ENCODE data around the gene AP1B1. TPM values are rescaled to one million over a fixed set of nuclear protein-coding genes. Genes with fewer than 3 reads are reported as not detected.

The AP1B1 gene
- total RNA-seq, 1 donor from 2014 or later: 70.3 TPM

DNA sequence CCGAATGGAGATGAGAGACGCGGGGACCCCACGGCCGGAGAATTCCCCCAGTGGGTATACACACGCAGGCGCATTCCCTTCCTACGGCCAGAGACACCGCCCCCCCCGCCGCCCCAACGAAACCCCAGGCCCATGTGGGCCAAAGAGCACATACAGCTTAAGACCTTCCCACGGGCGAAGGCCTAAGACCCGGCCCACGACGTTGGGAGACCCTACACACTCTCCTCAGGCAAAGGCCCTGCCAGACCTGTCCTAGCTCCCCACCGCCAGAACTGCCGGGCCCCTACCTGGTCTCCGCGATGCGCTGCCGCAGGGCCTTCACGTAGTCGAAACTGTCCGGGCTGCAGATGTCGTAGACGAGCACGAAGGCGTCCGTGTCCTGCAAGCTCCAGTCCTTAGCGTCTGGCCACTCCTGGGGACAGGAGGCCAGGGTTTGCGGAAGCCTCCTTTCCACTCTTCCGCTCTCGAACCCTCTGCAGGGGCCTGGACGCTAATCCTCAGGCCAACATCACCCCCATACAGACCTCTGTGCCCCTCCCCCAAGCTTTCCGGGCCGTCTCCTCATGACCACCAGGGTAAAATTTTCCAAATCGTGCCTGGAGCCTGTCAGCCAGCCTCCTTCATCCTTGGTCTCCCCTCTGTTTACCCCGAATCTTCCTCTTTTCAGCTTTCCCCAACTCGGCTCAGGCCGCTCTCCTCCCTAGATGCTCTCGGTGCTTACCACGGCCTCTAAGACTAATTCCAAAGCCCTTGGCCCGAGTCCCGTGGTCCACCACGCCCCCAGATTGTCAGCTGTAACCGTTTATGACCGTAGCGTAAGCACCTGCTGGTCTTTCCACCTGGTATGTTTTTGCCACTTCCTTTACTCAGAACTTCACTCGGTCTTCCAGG lies 74.5 kb downstream of the AP1B1 start:
- no peak overlapping the region for H3K27ac ChIP-seq
- no peaks in the 10 kb centered on the region for H3K9me3 ChIP-seq
- TF ChIP-seq, protein P1, sequence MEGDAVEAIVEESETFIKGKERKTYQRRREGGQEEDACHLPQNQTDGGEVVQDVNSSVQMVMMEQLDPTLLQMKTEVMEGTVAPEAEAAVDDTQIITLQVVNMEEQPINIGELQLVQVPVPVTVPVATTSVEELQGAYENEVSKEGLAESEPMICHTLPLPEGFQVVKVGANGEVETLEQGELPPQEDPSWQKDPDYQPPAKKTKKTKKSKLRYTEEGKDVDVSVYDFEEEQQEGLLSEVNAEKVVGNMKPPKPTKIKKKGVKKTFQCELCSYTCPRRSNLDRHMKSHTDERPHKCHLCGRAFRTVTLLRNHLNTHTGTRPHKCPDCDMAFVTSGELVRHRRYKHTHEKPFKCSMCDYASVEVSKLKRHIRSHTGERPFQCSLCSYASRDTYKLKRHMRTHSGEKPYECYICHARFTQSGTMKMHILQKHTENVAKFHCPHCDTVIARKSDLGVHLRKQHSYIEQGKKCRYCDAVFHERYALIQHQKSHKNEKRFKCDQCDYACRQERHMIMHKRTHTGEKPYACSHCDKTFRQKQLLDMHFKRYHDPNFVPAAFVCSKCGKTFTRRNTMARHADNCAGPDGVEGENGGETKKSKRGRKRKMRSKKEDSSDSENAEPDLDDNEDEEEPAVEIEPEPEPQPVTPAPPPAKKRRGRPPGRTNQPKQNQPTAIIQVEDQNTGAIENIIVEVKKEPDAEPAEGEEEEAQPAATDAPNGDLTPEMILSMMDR (IDR thresholded peaks at IDR 0.05): no peak
- no peak overlapping the region for H3K4me3 ChIP-seq
- intact Hi-C loops (cut with DNase I): no loop called here
- peaks cover 67% of the 10 kb centered on the region for H3K4me1 ChIP-seq
- no peak for ATAC-seq
- peaks cover 6% of the 10 kb centered on the region for H3K36me3 ChIP-seq
- peak; percentile 46 for DNase-seq
- H3K27me3 ChIP-seq (ENCODE audit: low read depth): peaks cover 38% of the 10 kb centered on the region

DNA sequence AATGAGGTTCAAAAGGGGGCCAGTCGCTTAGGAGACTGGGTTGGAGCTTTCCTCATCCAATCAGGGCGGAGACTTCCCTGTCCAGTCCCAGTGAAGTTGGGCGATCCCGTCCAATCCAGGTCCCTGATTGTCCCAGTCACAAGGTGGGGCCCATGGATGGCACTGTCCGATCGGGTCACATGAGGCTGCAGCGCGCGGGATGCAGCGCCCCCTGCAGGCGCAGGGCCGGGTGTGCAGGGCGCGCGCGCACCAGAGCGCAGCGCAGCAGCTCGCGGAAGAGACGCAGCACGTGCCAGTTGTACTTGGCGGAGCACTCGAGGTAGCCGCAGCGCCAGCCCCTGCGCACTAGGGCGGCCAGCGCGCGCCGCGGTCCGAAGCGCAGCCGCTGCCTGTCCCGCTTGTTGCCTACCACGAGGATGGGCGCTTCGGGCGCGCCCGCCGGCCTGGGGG lies 75.2 kb downstream of the AP1B1 start:
- no peaks in the 10 kb centered on the region for H3K9me3 ChIP-seq
- H3K27ac ChIP-seq: no peak overlapping the region
- peaks cover 6% of the 10 kb centered on the region for H3K36me3 ChIP-seq
- H3K27me3 ChIP-seq (ENCODE audit: low read depth): peaks cover 38% of the 10 kb centered on the region
- peaks cover 74% of the 10 kb centered on the region for H3K4me1 ChIP-seq
- DNase-seq: peak; percentile 60
- TF ChIP-seq, protein P1 (IDR thresholded peaks at IDR 0.05): peak; percentile 65
- H3K4me3 ChIP-seq: no peak overlapping the region
- intact Hi-C loops (cut with DNase I): no loop called here
- peak; percentile 2 to 55 for ATAC-seq

DNA sequence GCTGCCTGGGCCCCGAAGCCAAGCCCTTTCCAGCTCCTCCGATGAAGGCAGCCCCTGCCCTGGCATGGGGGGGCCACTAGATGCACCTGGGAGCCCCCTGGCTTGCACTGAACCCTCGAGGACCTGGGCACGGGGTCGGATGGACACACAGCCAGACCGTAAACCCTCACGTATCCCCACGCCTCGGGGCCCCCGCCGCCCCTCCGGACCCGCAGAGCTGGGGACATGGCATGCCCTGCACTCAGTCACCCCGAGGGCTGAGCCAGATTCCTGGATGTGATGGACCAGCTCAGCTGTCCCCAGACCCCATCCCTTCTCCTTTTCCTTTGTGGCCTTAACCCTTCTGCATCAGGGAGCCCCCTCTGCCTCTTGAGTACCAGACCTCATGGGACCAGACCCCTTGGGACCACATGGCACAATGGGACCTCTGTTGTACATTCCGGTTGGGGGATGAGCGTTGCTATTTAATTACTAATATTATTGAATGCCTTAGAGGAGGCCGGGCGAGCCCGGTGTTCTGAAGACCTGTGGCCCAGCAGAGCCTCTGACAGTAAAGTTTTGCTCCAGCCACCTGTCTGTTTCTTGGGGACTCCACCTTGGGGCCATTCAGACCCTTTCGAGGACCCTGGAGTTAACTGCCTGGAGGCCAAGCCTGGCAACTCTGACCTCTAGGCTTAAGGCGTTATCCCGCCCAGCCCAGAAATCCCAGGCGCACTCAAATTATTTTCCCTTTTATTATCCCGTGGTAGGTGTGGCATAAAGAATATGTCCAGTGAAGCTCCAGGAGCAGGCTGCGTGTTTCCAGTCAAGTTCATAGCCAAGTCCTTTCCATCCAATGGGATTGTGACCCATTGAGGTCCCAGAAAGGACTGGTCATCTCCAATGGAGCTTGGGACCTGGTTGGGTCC lies 75.9 kb downstream of the AP1B1 start:
- peaks cover 81% of the 10 kb centered on the region for H3K4me1 ChIP-seq
- TF ChIP-seq, protein P1 (IDR thresholded peaks at IDR 0.05): no peak
- intact Hi-C loops (cut with DNase I): no loop called here
- H3K27me3 ChIP-seq (ENCODE audit: low read depth): peaks cover 38% of the 10 kb centered on the region
- peaks cover 6% of the 10 kb centered on the region for H3K36me3 ChIP-seq
- DNase-seq (peak; percentile 51), ATAC-seq (no peak)
- no peaks in the 10 kb centered on the region for H3K9me3 ChIP-seq
- no peak overlapping the region for H3K4me3 ChIP-seq
- peak overlapping the region; percentile 90 for H3K27ac ChIP-seq

DNA sequence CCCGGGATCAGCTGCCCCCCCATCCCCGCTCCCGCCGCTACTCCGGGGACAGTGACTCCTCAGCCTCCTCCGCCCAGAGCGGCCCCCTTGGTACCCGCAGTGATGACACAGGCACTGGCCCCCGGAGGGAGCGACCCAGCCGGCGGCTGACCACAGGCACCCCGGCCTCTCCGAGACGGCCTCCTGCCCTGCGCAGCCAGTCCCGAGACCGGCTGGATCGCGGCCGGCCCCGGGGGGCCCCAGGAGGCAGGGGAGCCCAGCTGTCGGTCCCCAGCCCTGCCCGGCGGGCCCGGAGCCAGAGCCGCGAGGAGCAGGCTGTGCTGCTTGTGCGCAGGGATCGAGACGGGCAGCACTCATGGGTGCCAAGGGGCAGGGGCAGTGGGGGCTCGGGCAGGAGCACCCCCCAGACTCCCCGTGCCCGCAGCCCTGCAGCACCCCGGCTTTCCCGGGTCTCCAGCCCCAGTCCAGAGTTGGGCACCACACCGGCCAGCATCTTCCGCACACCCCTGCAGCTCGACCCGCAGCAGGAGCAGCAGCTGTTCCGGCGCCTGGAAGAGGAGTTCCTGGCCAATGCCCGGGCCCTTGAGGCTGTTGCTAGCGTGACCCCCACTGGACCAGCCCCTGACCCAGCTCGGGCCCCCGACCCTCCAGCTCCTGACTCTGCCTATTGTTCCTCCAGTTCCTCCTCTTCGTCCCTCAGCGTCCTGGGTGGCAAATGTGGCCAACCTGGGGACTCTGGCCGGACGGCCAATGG lies 76.7 kb downstream of the AP1B1 start:
- H3K9me3 ChIP-seq: no peaks in the 10 kb centered on the region
- peak overlapping the region; percentile 23 for H3K4me3 ChIP-seq
- peaks cover 83% of the 10 kb centered on the region for H3K4me1 ChIP-seq
- peaks cover 37% of the 10 kb centered on the region for H3K27me3 ChIP-seq (ENCODE audit: low read depth)
- ATAC-seq (no peak), DNase-seq (peak; percentile 50)
- H3K27ac ChIP-seq: peak overlapping the region; percentile 90
- TF ChIP-seq, protein P1 (IDR thresholded peaks at IDR 0.05): no peak
- H3K36me3 ChIP-seq: peaks cover 6% of the 10 kb centered on the region
- intact Hi-C loops (cut with DNase I): no loop called here

DNA sequence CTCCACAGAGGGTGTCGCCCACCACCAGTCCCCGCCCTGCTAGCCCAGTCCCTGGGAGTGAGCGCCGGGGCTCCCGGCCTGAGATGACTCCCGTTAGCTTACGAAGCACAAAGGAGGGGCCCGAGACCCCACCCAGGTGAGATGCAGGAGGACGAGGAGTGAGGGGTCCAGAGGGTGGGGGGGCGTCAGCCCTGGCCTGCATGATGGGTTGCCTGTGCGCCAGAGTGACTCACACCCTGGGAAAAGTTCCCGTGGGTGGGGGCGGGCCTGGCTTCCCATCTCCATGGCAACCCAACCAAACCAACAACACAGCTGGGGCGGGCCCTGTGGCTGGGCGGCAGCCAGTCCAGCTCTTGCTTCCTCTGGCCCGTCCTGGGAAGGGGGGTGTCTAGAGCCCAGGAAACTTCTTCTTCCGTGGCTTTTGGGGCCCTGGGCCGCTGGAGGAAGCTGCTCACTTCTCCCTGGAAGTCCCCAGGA lies 77.5 kb downstream of the AP1B1 start:
- ATAC-seq (peak; percentile 77 to 86), DNase-seq (peak; percentile 95)
- peaks cover 85% of the 10 kb centered on the region for H3K4me1 ChIP-seq
- peak overlapping the region; percentile 90 for H3K27ac ChIP-seq
- TF ChIP-seq, protein P1 (IDR thresholded peaks at IDR 0.05): no peak
- H3K36me3 ChIP-seq: peaks cover 6% of the 10 kb centered on the region
- intact Hi-C loops (cut with DNase I): no loop called here
- H3K9me3 ChIP-seq: no peaks in the 10 kb centered on the region
- H3K4me3 ChIP-seq: peak overlapping the region; percentile 23
- H3K27me3 ChIP-seq (ENCODE audit: low read depth): peaks cover 30% of the 10 kb centered on the region

Data from lower lobe of right lung (tissue), 2 donors.